DMS 273 (cell line): ENCODE results near the gene PHLDA2.

Source experiments
- DNase-seq: peaks from one replicate; lab custom pipeline; 2025; ENCODE audit not compliant: unreplicated experiment; lab: John Stamatoyannopoulos, UW

PHLDA2 gene

GRCh38 chr11:2899080-2899783 is 30.0 kb downstream of the PHLDA2 start:
- no peak for DNase-seq

DNA sequence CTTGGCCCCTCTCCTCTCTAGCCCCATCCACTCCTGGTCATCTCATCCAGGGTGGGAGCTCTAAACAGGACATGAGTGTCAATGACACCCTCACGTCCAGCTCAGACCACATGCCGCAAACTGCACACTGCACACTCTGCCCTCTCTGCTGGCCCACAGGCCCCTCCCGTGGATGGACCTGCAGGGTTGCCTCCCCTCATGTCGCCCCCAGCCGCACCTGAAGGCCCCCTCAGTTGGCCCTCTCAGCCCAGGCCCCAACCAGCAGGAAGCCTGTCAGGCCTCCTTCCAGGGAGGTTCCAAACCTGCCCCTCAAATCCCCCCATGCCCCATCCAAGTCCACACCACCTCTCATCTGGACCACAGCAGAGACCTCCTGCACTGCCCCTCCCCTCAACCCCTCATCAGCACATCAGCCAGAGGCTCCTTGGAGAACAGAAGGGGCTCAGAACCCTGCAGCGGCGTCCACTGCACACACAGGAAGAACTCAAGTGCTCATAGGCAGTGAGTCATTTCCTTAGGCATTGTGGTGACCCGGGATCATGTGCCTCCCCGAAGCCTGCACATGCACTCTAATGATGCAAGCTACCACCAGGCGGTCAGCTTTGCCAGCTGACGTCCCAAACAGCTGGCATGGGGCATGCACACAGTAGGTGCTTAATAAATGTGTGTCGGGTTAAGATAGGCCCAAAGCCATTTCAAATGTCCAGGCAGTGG is 30.7 kb downstream of the PHLDA2 start:
- DNase-seq, result no peak

- no peak for DNase-seq
Measured at GRCh38 chr11:2897048-2897447, 32.2 kb downstream of the PHLDA2 start.

DNA sequence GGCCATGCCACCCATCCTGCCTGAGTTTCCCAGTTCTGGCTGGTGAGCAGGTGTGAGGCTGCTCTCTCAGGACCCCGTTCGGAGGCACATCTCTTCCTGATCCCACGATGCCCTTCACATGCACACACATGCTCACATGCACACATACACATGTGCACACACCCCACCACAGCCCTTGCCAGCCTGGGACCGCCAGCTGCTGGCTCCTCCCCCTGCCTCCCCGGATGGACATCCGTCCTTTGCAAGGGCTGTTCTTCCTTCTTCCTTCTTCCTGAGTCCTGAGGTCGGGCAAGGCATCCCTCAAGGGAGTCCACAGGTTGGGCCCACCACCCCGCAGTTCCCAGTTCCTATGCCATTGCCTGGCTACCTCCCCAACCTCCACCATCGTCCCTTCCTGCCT is 33.2 kb downstream of the PHLDA2 start:
- no peak for DNase-seq

DNA sequence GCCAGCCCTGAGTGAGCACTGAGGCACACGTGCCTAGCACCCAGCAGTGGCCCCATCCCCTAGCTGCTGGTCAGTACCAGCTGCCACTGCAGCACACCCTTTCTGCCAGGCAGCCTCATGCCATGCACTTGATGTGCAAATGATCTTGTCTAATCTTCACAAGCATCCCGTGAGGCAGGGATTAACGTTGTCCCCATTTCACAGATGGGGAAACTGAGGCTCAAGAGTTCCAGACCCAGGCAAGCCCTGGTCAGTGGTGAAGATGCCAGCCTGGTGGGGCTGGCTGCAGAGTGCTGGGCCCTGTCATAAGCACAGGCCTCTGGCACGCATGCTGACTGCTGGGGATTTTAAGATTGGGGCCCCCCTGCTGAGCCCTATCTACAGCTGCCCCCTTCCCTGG is 35.3 kb downstream of the PHLDA2 start:
- no peak for DNase-seq

DNA sequence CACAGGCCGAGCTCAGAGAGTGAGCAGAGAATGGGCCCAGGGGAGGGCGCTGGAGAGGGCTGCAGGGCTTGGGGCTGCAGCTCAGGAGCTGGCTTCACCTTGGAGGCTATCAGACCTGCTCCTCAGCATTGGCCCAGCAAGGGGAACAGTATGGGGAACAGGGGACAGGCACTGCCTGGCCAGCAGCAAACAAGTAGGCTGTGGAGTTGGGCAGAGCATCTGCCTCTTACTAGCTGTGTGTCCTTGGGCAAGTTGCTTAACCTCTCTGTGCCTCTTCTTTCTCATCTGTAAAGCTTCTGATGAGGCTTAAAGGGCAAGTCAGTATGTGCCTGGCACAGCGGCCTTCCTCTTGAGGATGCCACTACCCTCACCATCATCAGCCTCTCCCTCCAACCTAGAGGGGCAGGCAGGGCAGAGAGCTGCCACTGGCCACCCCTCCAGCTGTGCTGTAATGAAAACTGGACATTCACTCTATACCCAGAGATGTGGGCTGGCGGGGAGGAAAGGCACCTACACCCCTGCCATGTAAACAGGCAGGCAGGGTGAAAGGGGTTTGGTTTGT is 36.2 kb downstream of the PHLDA2 start:
- peak; percentile 39 for DNase-seq

GRCh38 chr11:2892215-2892966 is 36.8 kb downstream of the PHLDA2 start:
- DNase-seq, result peak; percentile 76

DNA sequence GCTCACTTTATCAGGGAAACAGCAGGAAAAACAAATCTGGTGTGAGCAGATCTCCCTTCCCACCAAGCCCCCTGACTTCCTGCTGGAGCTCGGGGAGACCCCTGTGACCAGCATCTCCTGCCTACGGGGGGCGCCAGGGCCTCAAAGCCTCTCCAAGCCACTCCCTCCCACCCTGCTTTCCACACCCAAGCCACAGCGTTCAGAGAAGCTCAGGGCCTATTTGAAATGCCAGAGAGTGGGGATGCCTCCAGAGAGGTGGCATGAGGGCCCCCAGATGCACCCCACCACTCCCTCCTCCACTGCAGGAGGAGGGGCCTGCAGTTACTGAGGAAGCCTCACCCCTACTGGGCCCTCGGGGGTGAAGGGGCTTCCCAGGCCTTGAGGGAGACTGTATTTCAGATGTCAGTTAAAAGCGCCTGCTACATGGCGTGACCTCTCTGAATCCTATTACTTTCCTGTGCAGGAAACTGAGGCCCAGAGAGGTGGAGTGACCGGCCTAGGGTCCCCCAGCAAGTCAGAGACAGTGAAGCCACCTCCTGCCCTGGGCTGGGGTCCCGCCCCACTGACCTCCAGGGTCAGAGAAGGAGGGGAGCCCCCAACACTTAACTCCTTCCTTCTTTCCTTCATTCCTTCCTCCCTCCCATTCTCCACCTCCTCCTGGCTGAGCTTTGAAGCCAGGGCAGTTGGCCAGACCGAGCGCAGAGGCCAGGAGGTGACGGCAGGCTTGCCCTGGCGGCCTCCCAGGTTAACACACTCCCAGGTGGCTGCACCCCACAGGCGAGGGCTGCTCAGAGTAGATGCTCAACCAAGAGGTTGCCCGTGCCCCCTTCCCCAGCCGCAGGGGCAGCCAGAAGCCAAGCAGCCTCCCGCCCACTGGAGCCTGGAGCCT is 37.6 kb downstream of the PHLDA2 start:
- DNase-seq, result peak; percentile 45

- peak; percentile 73 for DNase-seq
Measured at GRCh38 chr11:2890466-2891294, 38.5 kb downstream of the PHLDA2 start.

GRCh38 chr11:2889362-2890273 is 39.6 kb downstream of the PHLDA2 start:
- DNase-seq, result no peak

DNA sequence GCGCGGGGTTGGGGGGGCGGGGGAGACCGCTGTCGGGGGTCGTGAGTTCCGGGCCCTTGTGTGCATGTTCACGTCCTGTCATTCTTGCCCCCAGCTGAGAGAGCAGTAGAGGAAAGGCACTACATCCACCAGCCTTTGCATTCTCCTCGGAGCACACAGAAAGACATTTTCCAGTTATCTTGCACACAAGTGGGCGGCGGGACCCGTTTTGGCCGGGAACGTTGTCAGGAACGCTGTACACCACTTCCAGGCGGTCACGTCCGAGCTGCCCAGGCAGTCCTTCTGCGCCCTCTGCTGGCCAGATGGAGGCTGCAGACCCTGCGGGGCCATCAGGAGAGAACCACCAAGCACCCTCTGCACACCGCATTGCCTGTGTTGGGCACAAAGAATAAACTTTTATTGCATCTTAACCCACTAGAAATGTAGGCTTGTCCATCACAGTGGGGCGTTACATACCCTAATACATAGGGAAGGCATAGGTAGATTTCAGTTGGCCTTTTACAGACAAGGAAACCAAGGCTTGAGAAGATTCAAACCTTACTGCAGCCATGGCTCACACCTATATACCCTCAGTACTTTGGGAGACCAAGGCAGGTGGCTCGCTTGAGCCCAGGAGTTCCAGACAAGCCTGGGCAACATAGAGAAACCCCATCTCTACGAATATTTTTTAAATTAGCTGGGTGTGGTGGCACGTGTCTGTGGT is 40.8 kb downstream of the PHLDA2 start:
- peak; percentile 91 for DNase-seq

GRCh38 chr11:2887515-2888195 is 41.6 kb downstream of the PHLDA2 start:
- DNase-seq, result no peak

GRCh38 chr11:2886936-2887335 is 42.3 kb downstream of the PHLDA2 start:
- DNase-seq, result no peak

DNA sequence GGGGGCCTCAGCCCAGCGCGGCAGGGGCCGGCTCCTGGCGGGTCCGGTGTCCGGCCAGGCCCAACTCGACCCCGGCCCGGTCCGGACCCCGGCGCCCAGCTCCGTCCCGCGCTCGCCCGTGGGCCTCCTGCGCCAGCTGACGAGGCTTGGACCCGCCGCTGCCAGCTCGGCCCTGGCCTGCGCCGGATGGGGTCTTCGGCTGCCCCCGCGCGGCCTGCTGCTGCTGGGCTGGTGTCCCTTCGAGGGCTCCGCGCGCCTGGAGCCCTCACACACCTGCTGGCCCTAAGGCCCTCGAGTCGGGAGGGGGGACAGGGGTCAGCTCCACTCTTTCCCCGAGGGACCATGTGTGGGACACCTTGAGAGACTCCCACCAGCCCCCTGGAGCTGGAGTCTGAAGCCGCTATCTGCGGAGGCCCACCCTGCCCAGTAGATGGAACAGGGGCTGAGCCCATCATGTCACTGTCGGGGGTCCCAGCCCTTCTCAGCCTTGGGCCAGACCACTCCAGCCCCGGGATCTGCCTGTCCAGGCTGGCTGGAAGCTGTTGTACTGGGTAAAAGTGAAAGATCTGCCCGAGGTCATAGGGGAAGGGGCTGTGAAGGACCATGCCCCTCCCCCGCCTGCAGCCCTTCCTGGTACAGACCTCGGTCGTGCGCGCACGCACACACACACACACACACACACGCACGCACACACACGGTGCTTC is 42.9 kb downstream of the PHLDA2 start:
- DNase-seq, result peak; percentile 61

- DNase-seq, result peak; percentile 89
Measured at GRCh38 chr11:2885678-2886081, 43.5 kb downstream of the PHLDA2 start, which contains the start of gene CDKN1C. Gene CDKN1C, minus strand, starts transcription at chr11:2885775. Its CDS starts 319 bp downstream, at chr11:2885456.

GRCh38 chr11:2885017-2885677 is 44.1 kb downstream of the PHLDA2 start:
- DNase-seq, result peak; percentile 61
